GM18507 (cell line): Measurements from ENCODE around the gene CBLC.

Source experiments
- DNase-seq: peaks from one replicate; pipeline ENCODE4 v3.0.0; 2011; ENCODE audit warnings: low read depth; ENCODE audit not compliant: insufficient read length; ENCODE audit errors: extremely low spot score
- FAIRE-seq: peaks from 2 replicates; lab custom pipeline; 2011; peaks lifted over from hg19 to GRCh38; lab: Jason Lieb, UNC

Gene CBLC, protein sequence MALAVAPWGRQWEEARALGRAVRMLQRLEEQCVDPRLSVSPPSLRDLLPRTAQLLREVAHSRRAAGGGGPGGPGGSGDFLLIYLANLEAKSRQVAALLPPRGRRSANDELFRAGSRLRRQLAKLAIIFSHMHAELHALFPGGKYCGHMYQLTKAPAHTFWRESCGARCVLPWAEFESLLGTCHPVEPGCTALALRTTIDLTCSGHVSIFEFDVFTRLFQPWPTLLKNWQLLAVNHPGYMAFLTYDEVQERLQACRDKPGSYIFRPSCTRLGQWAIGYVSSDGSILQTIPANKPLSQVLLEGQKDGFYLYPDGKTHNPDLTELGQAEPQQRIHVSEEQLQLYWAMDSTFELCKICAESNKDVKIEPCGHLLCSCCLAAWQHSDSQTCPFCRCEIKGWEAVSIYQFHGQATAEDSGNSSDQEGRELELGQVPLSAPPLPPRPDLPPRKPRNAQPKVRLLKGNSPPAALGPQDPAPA

DNA sequence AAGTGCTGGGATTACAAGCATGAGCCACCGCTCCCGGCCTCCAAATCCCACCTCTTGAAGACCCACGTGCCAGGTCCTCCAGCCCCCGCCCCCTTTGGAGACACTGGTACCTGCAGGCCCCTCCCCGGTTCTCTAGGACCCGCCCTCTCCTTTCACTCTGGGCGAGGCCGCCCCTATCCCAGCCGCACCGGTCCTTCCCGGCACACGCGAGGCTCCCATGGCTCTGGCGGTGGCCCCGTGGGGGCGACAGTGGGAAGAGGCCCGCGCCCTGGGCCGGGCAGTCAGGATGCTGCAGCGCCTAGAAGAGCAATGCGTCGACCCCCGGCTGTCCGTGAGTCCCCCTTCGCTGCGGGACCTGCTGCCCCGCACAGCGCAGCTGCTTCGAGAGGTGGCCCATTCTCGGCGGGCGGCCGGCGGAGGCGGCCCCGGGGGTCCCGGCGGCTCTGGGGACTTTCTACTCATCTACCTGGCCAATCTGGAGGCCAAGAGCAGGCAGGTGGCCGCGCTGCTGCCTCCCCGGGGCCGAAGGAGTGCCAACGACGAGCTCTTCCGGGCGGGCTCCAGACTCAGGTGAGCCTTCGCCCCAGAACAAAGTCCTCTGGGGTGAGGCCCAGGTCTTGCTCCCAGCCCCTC, at the start of gene CBLC:
Gene CBLC (plus strand): TSS at position 176 of the 633 bp plus-strand sequence. CDS start 42 bp downstream, at position 218.
- FAIRE-seq (no peak), DNase-seq (no peak)

DNA sequence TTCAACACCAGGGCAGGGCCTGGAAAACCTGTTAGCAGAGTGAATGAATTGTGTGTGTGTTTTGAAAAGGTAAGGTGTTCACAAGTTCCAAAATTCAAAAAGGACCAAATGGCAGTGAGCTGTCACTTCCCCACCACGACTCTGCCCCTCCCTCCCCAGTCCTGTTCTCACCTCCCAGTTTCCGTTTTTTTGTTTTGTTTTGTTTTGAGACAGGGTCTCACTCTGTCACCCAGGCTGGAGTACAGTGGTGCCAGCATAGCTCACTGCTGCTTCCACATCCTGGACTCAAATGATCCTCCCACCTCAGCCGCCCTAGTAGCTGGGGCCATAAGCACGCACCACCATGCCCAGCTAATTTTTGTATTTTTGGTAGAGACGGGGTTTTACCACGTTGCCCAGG, 49.5 kb upstream of the CBLC start:
- FAIRE-seq, result no peak
- no peak for DNase-seq

GRCh38 chr19:44729516-44730033, 48.1 kb upstream of the CBLC start:
- DNase-seq, result no peak
- FAIRE-seq, result no peak

DNA sequence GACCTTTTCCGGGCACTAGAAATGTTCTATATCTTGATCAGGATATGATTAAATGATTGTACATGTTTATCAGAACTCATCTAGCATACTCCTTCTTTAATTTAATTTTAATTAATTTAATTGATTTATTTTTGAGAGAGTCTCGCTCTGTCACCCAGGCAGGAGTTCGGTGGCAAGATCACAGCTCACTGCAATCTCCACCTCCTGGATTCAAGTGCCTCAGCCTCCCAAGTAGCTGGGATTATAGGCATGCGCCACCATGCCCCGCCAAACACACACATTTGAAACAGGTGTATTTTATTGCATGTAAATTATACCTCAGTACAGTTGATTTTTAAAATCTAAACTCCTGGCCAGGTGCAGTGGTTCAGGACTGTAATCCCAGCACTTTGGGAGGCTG, 46.6 kb upstream of the CBLC start:
- DNase-seq (no peak), FAIRE-seq (no peak)

GRCh38 chr19:44731622-44732021, 46.1 kb upstream of the CBLC start:
- FAIRE-seq (no peak), DNase-seq (no peak)

DNA sequence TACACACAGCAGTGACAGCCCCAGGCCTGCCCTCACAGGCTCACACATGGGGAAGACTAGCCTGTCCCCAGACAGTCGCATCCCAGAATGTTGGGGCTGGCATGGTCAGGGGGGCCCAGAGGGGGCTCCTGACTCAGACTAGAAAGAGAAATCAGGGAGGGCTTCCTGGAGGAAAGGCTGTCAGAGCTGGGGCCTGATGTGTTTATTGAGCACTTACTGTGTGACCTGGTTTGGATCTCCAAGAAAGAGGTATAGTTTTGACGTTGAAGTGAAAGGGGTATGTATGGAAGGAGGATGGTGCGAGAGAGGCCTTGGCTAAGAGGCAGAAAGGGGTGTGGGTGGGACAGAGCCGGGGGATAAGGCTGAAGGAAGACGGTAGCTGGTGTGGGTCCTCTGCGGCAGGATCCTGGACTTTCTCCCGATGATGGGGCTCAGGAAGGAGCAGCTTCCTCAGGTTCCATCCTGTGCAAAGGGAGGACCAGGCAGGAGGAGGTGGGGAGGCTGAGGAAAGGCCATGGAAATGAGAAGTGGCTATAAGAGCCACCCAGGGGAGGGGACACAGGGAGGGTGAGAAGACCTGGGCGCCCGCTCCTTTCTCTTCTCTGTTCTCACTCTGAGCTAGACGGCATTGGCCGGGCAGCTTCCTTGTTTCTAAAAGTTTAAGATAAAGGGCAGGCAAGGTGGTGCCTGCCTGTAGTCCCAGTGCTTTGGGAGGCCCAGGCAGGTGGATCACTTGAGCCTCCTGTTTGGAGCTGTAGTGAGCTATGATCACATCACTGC, 45.3 kb upstream of the CBLC start:
- no peak for FAIRE-seq
- no peak for DNase-seq

DNA sequence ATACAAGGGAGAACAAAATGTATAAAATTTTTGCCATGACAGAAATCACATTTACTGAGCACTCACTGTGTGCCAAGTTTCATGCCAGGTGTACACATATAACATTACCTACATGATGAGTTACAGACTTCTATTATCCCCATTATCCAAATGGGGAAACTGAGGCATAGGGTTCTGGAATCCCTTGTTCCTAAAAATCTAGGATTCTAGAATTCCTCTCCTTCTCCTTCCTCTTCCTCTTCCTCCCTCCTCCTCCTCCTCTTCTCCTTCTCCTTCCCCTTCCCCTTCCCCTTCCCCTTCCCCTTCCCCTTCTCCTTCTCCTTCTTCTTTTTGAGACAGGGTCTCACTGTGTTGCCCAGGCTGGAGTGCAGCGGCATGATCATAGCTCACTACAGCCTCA, 43.3 kb upstream of the CBLC start:
- DNase-seq (no peak), FAIRE-seq (no peak)

DNA sequence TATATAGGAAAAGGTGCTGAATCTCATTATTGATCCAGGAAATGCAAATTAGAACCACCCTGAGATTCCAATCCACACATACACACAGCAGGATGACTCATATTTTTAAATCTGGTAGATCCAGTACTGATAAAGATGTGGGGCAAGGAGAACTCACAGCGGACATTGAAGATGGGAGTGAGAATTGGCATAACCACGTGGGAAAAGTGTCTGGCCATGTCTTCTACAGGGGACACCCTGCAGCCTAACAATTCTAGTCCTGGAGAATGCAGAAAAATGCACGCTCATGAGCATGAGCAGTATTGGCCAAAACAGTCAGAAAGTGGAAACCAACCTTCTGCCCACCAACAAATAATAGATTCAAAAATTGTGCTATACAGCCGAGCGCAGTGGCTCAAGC, 42.7 kb upstream of the CBLC start:
- no peak for FAIRE-seq
- DNase-seq, result no peak

DNA sequence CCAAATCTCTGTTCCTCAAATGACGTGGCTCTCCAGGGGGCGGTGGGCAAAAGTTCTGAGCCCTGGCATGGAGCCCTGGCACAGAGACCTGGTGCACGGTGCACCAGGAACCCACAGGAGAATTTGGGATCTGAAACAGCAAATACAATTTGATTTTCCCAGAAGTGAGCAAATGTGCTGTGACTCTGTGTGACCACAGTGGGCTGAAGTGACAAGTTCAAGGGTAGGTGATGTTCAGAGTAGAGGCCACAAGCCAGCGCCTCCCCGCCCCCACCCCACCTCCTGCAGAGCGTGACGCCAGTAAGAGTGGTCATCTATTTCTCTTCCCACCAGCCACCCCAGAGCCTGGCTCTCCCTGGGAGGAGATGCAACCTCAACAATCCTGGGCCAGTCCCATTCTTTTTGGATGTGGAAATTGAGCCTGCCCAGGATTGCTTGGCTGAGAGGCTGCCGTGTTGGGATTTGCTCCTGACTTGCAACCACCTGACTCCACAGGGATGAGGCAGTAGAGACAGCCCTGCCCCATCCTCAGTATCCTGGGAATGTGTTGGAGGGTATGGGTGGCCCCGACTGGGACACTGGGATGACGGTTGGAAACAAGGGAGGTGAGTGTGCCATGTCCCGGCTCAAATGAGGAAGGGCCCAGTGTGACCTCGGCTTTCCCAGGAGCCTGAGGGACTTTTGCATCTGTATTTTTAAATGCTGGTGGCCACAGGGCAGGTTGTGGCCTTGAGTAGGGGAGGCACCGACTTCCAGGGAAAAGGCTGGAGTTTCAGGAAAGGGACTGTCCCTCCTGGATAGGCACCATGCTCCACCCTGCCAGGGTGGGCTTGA, 40.2 kb upstream of the CBLC start:
- FAIRE-seq (peak; percentile 15), DNase-seq (no peak)

- FAIRE-seq (no peak), DNase-seq (no peak)
Measured at GRCh38 chr19:44738136-44738535, 39.6 kb upstream of the CBLC start.

DNA sequence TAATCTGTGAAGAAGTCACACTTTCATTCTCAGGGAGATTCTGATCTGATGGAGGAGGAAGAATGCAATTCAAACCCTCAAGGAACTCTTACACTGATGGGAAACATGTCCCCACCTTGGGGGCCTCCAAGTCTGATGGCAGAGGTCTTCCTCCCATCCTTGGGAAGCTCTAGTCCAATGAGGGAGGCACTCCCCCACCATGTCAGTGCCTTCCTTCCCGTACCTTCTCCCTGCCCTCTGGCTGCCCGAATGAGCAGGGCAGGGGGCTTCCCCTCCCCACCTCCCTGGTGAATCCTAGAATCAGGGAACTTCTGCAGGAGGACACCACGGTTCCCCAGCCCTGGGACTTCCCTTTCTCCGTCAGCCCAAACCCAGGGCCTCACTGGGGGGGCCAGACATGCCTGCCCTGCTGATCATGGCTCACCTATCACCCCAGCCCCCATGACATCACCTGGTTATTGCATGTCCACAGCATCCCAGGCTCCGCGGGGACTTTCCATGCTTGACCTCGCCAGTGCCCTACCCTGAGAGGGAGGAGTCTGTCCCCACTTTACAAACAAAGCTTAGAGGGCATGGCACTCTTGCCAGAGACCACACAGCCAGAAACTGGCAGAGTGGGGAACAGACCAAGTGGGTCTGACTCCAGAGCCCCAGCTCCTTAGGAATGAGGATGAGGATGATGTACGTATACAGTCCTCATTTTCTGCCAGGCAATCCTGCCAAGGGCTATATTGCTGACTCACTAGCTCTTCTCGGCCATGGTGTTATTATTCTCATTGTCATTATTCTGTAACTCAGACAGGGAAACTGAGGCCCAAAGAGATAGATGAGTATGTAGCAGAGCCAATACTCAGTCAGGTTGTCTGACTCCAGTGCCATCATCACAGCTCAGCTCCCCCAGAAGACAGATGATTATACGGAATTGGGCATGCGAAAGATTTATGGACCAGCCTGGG, 38.8 kb upstream of the CBLC start:
- DNase-seq, result no peak
- FAIRE-seq, result peak; percentile 33

DNA sequence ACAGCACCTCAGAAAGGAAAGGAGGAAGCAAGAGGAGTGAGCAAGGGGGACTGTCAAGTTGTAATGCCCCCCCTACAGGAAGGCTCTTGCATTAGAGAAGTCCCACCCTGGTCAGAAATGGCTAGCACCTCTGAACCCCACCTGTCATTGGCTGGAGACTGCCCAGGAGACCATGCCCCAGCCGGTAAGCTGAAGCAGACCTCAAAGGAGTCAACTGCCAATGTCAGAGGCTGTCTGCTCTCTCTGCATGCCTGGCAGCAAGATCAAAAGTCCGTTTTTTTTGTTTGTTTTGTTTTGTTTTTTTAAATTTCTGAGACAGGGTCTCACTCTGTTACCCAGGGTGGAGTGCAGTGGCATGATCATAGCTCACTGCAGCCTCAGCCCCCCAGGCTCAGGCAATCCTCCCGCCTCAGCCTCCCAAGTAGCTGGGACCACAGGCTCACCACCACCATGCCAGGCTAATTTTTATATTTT, 37.3 kb upstream of the CBLC start:
- FAIRE-seq (no peak), DNase-seq (no peak)

GRCh38 chr19:44741258-44741731, 36.4 kb upstream of the CBLC start:
- DNase-seq, result no peak
- no peak for FAIRE-seq

GRCh38 chr19:44741841-44742329, 35.8 kb upstream of the CBLC start:
- no peak for FAIRE-seq
- no peak for DNase-seq

- FAIRE-seq, result no peak
- DNase-seq, result no peak
Measured at GRCh38 chr19:44742330-44743061, 35.2 kb upstream of the CBLC start.

DNA sequence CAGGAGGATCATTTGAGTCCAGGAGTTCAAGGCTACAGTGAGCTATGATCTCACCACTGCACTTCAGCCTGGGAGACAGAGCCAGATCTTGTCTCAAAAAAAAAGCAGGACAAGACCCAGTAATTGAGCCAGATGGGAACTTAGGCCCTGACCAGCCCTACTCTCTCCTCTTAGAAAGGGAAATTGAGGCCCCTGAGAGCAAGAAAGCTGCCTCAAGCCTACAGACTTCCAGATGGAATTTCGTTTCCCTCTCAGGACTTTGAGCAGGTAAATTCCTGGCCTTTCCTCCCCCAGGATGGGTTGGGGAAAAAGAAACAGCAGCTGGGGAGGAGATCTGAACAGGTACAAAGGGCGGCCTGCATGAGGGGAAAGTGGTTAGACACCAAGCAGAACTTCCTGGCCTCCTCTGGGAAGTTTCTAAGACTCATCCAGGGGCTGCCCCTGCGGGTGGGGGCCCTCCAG, 32.8 kb upstream of the CBLC start:
- DNase-seq (no peak), FAIRE-seq (no peak)

GRCh38 chr19:44745341-44745831, 32.3 kb upstream of the CBLC start:
- DNase-seq (no peak), FAIRE-seq (no peak)
